Osteocyte (in vitro differentiated cells): ENCODE measurements around the gene KBTBD4. TPM values are rescaled to one million over a fixed set of nuclear protein-coding genes. Genes with fewer than 3 reads are reported as not detected.

Source experiments
- DNase-seq: peaks from one replicate; pipeline ENCODE4 v3.0.0; 2021; ENCODE audit warnings: mixed read lengths; ENCODE audit not compliant: unreplicated experiment; ENCODE audit errors: extremely low spot score
- H3K27ac Mint-ChIP-seq: one replicate; pipeline ENCODE4 v1.8.0; 2021; ENCODE audit warnings: mild to moderate bottlenecking, mixed read lengths; ENCODE audit not compliant: unreplicated experiment
- H3K27me3 Mint-ChIP-seq: one replicate; pipeline ENCODE4 v1.8.0; 2021; ENCODE audit warnings: mixed read lengths; ENCODE audit not compliant: unreplicated experiment
- H3K36me3 Mint-ChIP-seq: one replicate; pipeline ENCODE4 v1.8.0; 2021; ENCODE audit warnings: mixed read lengths; ENCODE audit not compliant: unreplicated experiment
- H3K4me1 Mint-ChIP-seq: one replicate; pipeline ENCODE4 v1.8.0; 2021; ENCODE audit warnings: mixed read lengths; ENCODE audit not compliant: unreplicated experiment
- H3K4me3 Mint-ChIP-seq: one replicate; pipeline ENCODE4 v1.8.0; 2021; ENCODE audit warnings: mild to moderate bottlenecking, moderate library complexity, mixed read lengths; ENCODE audit not compliant: unreplicated experiment
- H3K9me3 Mint-ChIP-seq: one replicate; pipeline ENCODE4 v1.8.0; 2021; ENCODE audit warnings: mixed read lengths; ENCODE audit not compliant: unreplicated experiment
- total RNA-seq: library from RNA; stranded (reverse); gene quantifications from 2 replicates; pipeline ENCODE4 v1.2.1, GENCODE V29; 2021
- TF ChIP-seq, protein P1 (sequence below): fragments of 200-600 bp; sonication (generic); IDR thresholded peaks from 2 replicates; pipeline ENCODE4 v1.5.0; 2021; ENCODE audit warnings: antibody characterized with exemption, mild to moderate bottlenecking, moderate library complexity

The KBTBD4 gene
- total RNA-seq, 1 donor from 2014 or later: 19.7 TPM

DNA sequence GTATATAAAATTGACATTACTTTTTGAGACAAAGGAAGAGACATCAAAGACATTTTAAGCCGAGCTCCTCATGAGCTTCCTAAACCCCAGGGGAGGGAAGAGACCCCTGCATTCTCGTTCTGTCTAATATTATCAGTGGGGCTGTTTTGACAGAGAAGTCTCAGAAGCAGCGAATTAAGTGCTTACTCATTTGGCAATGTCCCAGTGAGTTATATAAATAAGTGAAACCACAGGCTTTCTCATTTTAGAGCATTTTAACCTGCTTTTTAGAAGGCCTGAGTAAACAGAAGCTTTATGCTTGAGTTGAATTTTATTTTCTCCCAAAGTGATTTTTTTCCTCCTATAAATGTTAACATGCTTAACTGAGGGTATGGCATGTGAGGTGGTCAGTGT lies 38.6 kb upstream of the KBTBD4 start:
- peaks cover 5% of the 10 kb centered on the region for H3K4me1 Mint-ChIP-seq

DNA sequence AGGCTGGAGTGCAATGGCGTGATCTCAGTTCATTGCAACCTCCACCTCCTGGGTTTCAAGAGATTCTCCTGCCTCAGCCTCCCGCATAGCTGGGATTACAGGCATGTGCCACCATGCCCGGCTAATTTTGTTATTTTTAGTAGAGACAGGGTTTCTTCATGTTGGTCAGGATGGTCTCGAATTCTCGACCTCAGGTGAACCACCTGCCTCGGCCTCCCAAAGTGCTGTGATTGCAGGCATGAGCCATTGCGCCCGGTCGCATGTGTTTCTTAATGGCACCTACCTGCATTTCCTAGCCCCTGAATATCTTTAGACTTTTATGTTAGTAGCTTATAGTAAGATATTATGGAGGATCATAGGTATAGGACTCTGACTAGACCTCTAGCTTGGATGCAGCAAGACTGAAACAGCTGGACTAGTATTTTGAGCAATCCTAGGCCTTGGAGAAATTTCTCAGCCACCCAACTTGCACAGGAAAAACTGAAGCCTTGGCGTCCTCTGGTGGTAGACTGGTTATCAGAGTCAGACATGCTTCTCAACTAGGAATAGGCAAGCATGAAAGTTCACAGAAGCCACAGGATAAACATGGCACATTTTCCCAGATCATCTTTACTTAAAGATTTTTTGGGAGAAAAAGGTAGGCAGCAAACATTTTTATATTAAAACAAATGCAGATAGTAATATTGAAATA lies 38.1 kb upstream of the KBTBD4 start:
- Mint-ChIP-seq H3K4me1 (peaks cover 5% of the 10 kb centered on the region), H3K36me3 (peaks cover 4% of the 10 kb centered on the region), H3K4me3 (no peak overlapping the region), H3K27ac (no peak overlapping the region), H3K27me3 (no peaks in the 10 kb centered on the region), H3K9me3 (no peaks in the 10 kb centered on the region)
- DNase-seq: no peak
- TF ChIP-seq, protein P1, sequence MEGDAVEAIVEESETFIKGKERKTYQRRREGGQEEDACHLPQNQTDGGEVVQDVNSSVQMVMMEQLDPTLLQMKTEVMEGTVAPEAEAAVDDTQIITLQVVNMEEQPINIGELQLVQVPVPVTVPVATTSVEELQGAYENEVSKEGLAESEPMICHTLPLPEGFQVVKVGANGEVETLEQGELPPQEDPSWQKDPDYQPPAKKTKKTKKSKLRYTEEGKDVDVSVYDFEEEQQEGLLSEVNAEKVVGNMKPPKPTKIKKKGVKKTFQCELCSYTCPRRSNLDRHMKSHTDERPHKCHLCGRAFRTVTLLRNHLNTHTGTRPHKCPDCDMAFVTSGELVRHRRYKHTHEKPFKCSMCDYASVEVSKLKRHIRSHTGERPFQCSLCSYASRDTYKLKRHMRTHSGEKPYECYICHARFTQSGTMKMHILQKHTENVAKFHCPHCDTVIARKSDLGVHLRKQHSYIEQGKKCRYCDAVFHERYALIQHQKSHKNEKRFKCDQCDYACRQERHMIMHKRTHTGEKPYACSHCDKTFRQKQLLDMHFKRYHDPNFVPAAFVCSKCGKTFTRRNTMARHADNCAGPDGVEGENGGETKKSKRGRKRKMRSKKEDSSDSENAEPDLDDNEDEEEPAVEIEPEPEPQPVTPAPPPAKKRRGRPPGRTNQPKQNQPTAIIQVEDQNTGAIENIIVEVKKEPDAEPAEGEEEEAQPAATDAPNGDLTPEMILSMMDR: peak; percentile 62

More for the DNA sequence above, 38.6 kb upstream of the KBTBD4 start:
- no peak for DNase-seq
- H3K9me3 Mint-ChIP-seq: no peaks in the 10 kb centered on the region
- H3K36me3 Mint-ChIP-seq: peaks cover 4% of the 10 kb centered on the region
- no peak overlapping the region for H3K4me3 Mint-ChIP-seq
- no peak overlapping the region for H3K27ac Mint-ChIP-seq
- TF ChIP-seq, protein P1: no peak
- no peaks in the 10 kb centered on the region for H3K27me3 Mint-ChIP-seq

DNA sequence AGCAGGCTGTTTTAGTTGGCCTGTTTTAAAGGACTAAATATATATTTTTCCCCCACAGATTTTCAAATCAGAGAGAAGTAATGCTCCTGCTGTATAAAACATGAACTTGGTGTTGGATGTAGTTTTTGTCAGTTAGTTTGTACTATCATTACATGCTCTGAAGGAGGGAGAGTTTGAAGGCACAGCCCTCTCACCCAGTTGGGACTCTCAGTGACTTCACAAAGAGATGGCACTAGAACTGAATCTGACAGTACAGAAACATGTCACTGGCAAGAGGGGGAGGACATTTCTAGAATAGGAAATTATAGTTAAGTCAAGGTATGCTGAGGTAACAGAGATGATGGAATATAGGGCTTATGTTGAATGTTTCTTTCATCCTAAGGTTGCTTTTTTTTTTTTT lies 36.5 kb upstream of the KBTBD4 start:
- Mint-ChIP-seq H3K27ac (no peak overlapping the region), H3K27me3 (no peaks in the 10 kb centered on the region), H3K4me1 (peaks cover 5% of the 10 kb centered on the region), H3K4me3 (no peak overlapping the region), H3K9me3 (no peaks in the 10 kb centered on the region), H3K36me3 (peaks cover 5% of the 10 kb centered on the region)
- no peak for DNase-seq
- TF ChIP-seq, protein P1: no peak

DNA sequence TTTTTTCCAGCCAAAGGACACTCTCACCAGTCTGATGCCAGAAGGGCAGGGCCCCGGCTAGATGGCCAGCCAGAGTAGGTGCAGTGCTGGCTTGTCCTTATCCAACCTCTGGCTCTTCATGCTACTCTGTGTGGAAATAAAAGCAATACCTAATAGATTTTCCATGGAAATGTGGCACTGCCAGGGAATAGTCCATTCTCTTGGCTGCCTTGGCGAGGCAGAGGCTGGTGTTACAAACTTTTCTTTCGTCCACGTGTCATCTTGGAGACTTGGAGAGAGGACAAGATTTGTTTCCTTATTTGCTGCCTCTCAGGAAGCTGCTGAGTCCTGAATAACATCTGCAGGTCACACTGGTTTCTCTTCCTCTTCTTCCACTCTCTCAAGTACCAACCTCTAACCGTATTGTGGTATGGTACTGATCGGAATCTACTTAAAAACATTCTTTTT lies 32.6 kb upstream of the KBTBD4 start:
- no peak overlapping the region for H3K4me3 Mint-ChIP-seq
- DNase-seq: no peak
- peaks cover 3% of the 10 kb centered on the region for H3K36me3 Mint-ChIP-seq
- peaks cover 19% of the 10 kb centered on the region for H3K4me1 Mint-ChIP-seq
- H3K27ac Mint-ChIP-seq: no peak overlapping the region
- H3K27me3 Mint-ChIP-seq: no peaks in the 10 kb centered on the region
- H3K9me3 Mint-ChIP-seq: no peaks in the 10 kb centered on the region
- TF ChIP-seq, protein P1: no peak

DNA sequence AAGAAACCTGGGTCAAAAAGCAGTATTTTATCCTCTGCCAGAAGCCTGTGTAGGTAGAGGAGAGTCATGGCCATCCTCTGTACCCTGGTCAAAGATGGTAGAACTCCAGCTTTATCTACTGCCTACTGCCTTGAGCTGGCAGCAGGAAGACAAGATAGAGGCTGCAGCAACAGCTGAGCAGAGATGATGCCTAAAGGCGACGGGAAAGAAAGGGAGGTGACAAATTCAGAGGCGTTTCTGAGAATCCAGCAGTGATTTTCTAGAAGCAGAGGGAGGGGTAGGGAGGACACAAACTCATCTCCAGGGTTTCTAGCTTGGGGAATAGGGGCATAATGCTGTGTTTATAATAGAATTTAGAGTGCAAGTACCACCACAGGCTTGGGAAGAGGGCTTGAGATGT lies 30.9 kb upstream of the KBTBD4 start:
- no peaks in the 10 kb centered on the region for H3K9me3 Mint-ChIP-seq
- H3K27ac Mint-ChIP-seq: no peak overlapping the region
- TF ChIP-seq, protein P1: no peak
- H3K36me3 Mint-ChIP-seq: peaks cover 5% of the 10 kb centered on the region
- peaks cover 21% of the 10 kb centered on the region for H3K4me1 Mint-ChIP-seq
- no peaks in the 10 kb centered on the region for H3K27me3 Mint-ChIP-seq
- no peak overlapping the region for H3K4me3 Mint-ChIP-seq
- no peak for DNase-seq
